ENCODE measurements around the gene CDS1.

DNA sequence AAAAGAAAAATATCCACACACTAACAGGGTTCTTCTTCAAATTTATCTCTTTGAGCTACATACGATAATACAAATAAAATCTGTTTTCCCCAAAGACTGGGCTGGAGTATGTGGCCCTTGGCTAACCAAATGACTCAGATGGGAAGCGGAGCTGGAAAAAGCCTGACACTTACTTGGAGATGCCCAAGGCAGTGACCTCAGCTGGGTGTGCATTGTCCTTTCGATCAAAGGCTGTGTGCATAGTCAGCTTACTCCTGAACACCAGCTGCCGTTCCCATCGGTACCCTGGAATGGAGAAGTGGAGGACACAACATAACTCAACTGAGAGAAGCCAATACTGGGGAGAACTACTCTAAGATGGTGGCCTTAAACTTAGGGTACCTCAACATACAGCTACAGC, 95.1 kb downstream of the CDS1 start:
- TF ChIP-seq CTCF (conservative IDR thresholded peaks at IDR 0.05; ENCODE audit: low read length) (no peak), EZH2phosphoT487 (IDR thresholded peaks at IDR 0.05; ENCODE audit: borderline replicate concordance, low read depth, low read length) (no peak)

All from OCI-LY7 (cell line).